Cardiac ventricle fibroblast (primary cell): Measurements from ENCODE around the gene POC1A. TPM values are rescaled to one million over a fixed set of nuclear protein-coding genes. Genes with fewer than 3 reads are reported as not detected.

Source experiments
- total RNA-seq: library from RNA; depleted of rRNA; stranded (reverse); fragments of >200 nt; gene quantifications from 2 replicates; pipeline ENCODE4 v1.2.3, GENCODE V29; 2015

POC1A gene
- total RNA-seq: 1.2 and 2.1 TPM in 2 replicates

GRCh38 chr3:52154135-52155094, at the start of gene POC1A:
POC1A (minus strand) TSS chr3:52154423; CDS start chr3:52154372, 51 bp downstream.

DNA sequence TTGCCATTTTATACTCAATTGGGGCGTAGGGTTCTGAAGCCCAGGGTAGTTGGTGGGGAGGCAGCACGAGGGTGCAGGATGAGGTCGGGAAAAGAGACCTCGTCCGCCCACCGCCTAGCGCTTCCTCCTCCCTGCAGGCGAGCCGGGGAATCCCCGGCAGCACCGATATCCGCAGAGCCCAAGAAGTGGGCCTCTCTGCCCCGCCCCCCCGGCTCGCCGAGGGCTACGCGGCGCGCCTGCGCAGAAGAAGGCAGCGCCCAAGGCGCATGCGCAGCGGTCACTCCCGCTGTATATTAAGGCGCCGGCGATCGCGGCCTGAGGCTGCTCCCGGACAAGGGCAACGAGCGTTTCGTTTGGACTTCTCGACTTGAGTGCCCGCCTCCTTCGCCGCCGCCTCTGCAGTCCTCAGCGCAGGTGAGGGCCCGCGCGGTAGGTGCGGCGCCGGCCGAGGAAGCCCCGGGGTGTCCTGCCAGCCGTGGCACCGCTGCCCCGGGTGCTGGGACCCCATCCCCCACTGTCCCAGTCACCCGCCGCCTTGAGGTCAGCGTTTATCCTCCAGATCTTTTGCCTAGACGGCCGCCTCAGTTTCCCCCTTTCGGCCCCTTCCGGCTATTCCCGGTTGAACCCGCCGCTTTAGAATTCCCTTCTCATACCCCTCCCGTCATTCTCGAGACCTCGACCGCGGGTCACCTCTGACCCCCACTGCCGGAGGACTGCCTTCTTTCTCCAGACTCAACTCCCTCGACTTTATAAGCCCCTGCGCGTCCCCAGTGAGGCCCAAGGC, 43.8 kb upstream of the POC1A start, which contains the start of gene ALAS1:
Gene ALAS1, plus strand, starts transcription at position 319 of the 784 bp plus-strand sequence. CDS start 1,082 bp downstream, outside the sequence.

DNA sequence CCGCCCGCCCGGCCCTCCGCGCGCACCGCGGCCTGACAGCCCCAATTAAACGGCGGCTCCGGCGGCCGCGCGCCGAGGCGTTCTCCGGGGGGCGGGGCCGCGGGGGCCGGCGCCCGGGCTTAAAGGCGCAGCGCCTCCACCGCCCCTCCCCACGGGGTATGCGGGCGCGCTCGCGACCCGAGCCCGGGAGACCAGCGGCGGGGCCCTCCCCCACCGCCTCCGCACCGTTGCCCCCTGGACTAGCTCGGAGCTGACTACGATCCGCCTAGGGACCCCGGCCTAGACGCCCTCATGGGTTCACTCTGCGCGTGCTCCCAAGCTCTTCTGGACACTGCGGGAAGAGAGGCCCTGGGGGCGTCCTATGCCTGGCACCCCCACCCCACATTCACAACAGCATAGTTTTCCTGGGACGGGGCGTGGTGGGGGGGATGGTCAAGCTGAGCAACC, 97.7 kb downstream of the POC1A start, which contains the start of gene DUSP7:
Gene DUSP7, minus strand, starts transcription at position 51 of the 447 bp plus-strand sequence. CDS start 205 bp downstream, outside the sequence.

Other genes with a start within 250 kb of the POC1A start
- 22.3 and 24.1 TPM in 2 replicates for gene RRP9, start 212.5 kb downstream of the POC1A start, total RNA-seq
- gene PARP3, start 212.1 kb downstream of the POC1A start, total RNA-seq: 21.2 and 26.0 TPM in 2 replicates
- 0.12 TPM in 1 of 2 replicates, not detected in the other for gene GPR62, start 199.0 kb downstream of the POC1A start, total RNA-seq
- gene PCBP4, start 187.0 kb downstream of the POC1A start, total RNA-seq: 35.4 and 50.2 TPM in 2 replicates
- 59.8 and 81.4 TPM in 2 replicates for gene ABHD14B, start 180.4 kb downstream of the POC1A start, total RNA-seq
- gene ABHD14A, start 179.4 kb downstream of the POC1A start, total RNA-seq: 39.6 and 47.2 TPM in 2 replicates
- 46.6 and 47.5 TPM in 2 replicates for gene ACY1, start 170.9 kb downstream of the POC1A start, total RNA-seq
- gene RPL29, start 158.5 kb downstream of the POC1A start, total RNA-seq: 2,153 and 2,428 TPM in 2 replicates
- 8.9 and 12.9 TPM in 2 replicates for gene DUSP7, start 97.9 kb downstream of the POC1A start, total RNA-seq
- 16.3 and 18.0 TPM in 2 replicates for gene ALAS1, start 43.7 kb upstream of the POC1A start, total RNA-seq
- gene TLR9, start 71.2 kb upstream of the POC1A start, total RNA-seq: not detected in 2 replicates
- 81.2 and 92.4 TPM in 2 replicates for gene TWF2, start 84.7 kb upstream of the POC1A start, total RNA-seq
- gene PPM1M, start 91.3 kb upstream of the POC1A start, total RNA-seq: 16.3 and 20.8 TPM in 2 replicates
- 48.1 and 50.2 TPM in 2 replicates for gene WDR82, start 124.2 kb upstream of the POC1A start, total RNA-seq
- 2.7 and 3.1 TPM in 2 replicates for gene GLYCTK, start 133.4 kb upstream of the POC1A start, total RNA-seq
- gene DNAH1, start 161.9 kb upstream of the POC1A start, total RNA-seq: 1.9 and 8.8 TPM in 2 replicates